Liver (tissue), 9 donors: Measurements from ENCODE around the gene EYA4. TPM values are rescaled to one million over a fixed set of nuclear protein-coding genes. Genes with fewer than 3 reads are reported as not detected.

Source experiments
- DNase-seq: peaks from one replicate; pipeline ENCODE4 v3.0.0-alpha.2; 2017; ENCODE audit warnings: low spot score
- H3K27ac ChIP-seq, 2 donors: one replicate each; pipeline ENCODE4 v1.7.0; 2013; ENCODE audit warnings: inconsistent platforms in 2 of 2, low read length in 2 of 2, control low read depth in 1 of 2, low read depth in 1 of 2, mild to moderate bottlenecking in 1 of 2
- H3K27me3 ChIP-seq, 4 donors: one replicate each; pipeline versions ENCODE4 v1.6.1 to v1.7.0; 2013; ENCODE audit warnings: low read length in 3 of 4, inconsistent platforms in 1 of 4, mild to moderate bottlenecking in 1 of 4, moderate library complexity in 1 of 4; ENCODE audit not compliant: control insufficient read depth in 4 of 4, insufficient read depth in 4 of 4
- H3K36me3 ChIP-seq, 4 donors: one replicate each; pipeline versions ENCODE4 v1.6.1 to v1.7.0; 2013; ENCODE audit warnings: low read length in 3 of 4, mild to moderate bottlenecking in 3 of 4, low read depth in 1 of 4, moderate library complexity in 1 of 4; ENCODE audit not compliant: control insufficient read depth in 4 of 4, insufficient read depth in 3 of 4
- H3K4me1 ChIP-seq, 4 donors: one replicate each; pipeline versions ENCODE4 v1.6.1 to v1.7.0; 2013; ENCODE audit warnings: low read length in 3 of 4, mild to moderate bottlenecking in 3 of 4, moderate library complexity in 1 of 4; ENCODE audit not compliant: control insufficient read depth in 4 of 4, insufficient read depth in 4 of 4
- H3K4me3 ChIP-seq, 3 donors: one replicate each; pipeline versions ENCODE4 v1.6.1 to v1.7.0; 2013; ENCODE audit warnings: low read length in 3 of 3, control low read depth in 1 of 3, low read depth in 1 of 3, mild to moderate bottlenecking in 1 of 3
- H3K9ac ChIP-seq, 2 donors: one replicate each; pipeline ENCODE4 v1.7.0; 2013; ENCODE audit warnings: low read length in 2 of 2, mild to moderate bottlenecking in 2 of 2, moderate library complexity in 2 of 2, control low read depth in 1 of 2, low read depth in 1 of 2
- H3K9me3 ChIP-seq, 4 donors: one replicate each; pipeline versions ENCODE4 v1.6.1 to v1.7.0; 2013; ENCODE audit warnings: low read length in 3 of 4; ENCODE audit not compliant: control insufficient read depth in 4 of 4
- ATF3 ChIP-seq: IDR thresholded peaks from 2 replicates; pipeline ENCODE4 v1.6.1; 2016; ENCODE audit warnings: antibody characterized with exemption
- EGR1 ChIP-seq, 2 donors: IDR thresholded peaks; 2 replicates each; pipeline ENCODE4 v1.6.1; 2016 to 2018; ENCODE audit warnings: antibody characterized with exemption in 2 of 2, low read depth in 2 of 2
- FOXA1 ChIP-seq: IDR thresholded peaks from 2 replicates; pipeline ENCODE4 v1.6.1; 2016; ENCODE audit warnings: antibody characterized with exemption
- FOXA2 ChIP-seq: IDR thresholded peaks from 2 replicates; pipeline ENCODE4 v1.6.1; 2016; ENCODE audit warnings: antibody characterized with exemption
- GABPA ChIP-seq, 2 donors: IDR thresholded peaks in 1 of 2; conservative IDR thresholded peaks in 1 of 2; 2 replicates each; pipeline ENCODE4 v1.6.1; 2016; ENCODE audit warnings: antibody characterized with exemption in 2 of 2, mild to moderate bottlenecking in 1 of 2, moderate library complexity in 1 of 2
- HNF4A ChIP-seq, 2 donors: conservative IDR thresholded peaks; 2 replicates each; pipeline ENCODE4 v1.6.1; 2016; ENCODE audit warnings: antibody characterized with exemption in 2 of 2, mild to moderate bottlenecking in 2 of 2
- NR2F2 ChIP-seq: IDR thresholded peaks from 2 replicates; pipeline ENCODE4 v1.6.1; 2016; ENCODE audit warnings: antibody characterized with exemption
- REST ChIP-seq: IDR thresholded peaks from 2 replicates; pipeline ENCODE4 v1.6.1; 2016; ENCODE audit warnings: antibody characterized with exemption, mild to moderate bottlenecking
- RXRA ChIP-seq, 2 donors: IDR thresholded peaks; 2 replicates each; pipeline ENCODE4 v1.6.1; 2017 to 2018; ENCODE audit warnings: antibody characterized with exemption in 2 of 2, mild to moderate bottlenecking in 1 of 2
- TAF1 ChIP-seq: conservative IDR thresholded peaks from 2 replicates; pipeline ENCODE4 v1.6.1; 2016; ENCODE audit warnings: antibody characterized with exemption, mild to moderate bottlenecking
- YY1 ChIP-seq: IDR thresholded peaks from 2 replicates; pipeline ENCODE4 v1.6.1; 2016; ENCODE audit warnings: antibody characterized with exemption, mild to moderate bottlenecking
- ZBTB33 ChIP-seq: IDR thresholded peaks from 2 replicates; pipeline ENCODE4 v1.6.1; 2016; ENCODE audit warnings: antibody characterized with exemption
- WGBS: extraction: QIAGEN DNeasy Blood & Tissue Kit; methylation state at CpG from one replicate; pipeline ENCODE4 v1.1.7; 2013; 5-methylcytosine and 5-hydroxymethylcytosine counted together
- polyA plus RNA-seq, 2 donors: library from polyadenylated mRNA; stranded (reverse) in 1 of 2; unstranded in 1 of 2; fragments of 200-250 nt in 1 of 2; fragments of >200 nt in 1 of 2; fragmentation: Nextera tagmentation in 1 of 2; extraction: Ambion mirVana in 1 of 2; gene quantifications; one replicate each; pipeline versions ENCODE4 v1.2.1 to v1.2.3, GENCODE V29; 2013 to 2015
- total RNA-seq, 2 donors: library from RNA; depleted of rRNA; stranded (reverse); fragments of >200 nt; gene quantifications; one replicate each; pipeline ENCODE4 v1.2.3, GENCODE V29; 2014
- TF ChIP-seq, protein P1 (sequence below): IDR thresholded peaks from 2 replicates; pipeline ENCODE4 v1.6.1; 2016; ENCODE audit warnings: antibody characterized with exemption
- donor health status: healthy.
- donor health status: healthy.
- donor health status: healthy.
- donor health status: healthy.
- donor health status: healthy.

The EYA4 gene
- total and polyA plus RNA-seq, 4 donors: 0.05 to 0.50 TPM; not detected in 2

DNA sequence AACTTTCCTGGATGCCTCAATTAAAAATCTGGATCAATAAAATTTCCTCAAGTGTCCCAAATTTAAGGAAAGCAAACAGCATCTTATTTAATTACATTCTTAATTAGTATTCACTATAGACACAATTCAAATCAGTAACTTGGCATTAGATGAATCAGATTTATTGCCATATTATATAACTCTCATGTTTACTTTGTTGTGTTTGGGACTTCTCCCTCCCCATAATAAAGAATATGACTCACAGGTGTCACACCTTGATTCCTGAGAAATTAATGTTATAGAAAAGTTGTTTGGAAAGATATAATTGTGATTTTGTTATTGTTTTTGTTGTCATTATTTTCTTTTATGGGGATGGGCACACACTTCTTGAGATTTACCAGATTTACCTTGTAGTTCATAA lies 18.4 kb downstream of the EYA4 start:
- Histone ChIP-seq H3K27me3 (peaks cover 0 to 2% (median 0%) of the 10 kb centered on the region in 4 donors), H3K36me3 (no peaks in the 10 kb centered on the region), H3K27ac (no peak overlapping the region), H3K9ac (no peak overlapping the region), H3K4me3 (no peak overlapping the region), H3K9me3 (no peaks in the 10 kb centered on the region), H3K4me1 (no peaks in the 10 kb centered on the region)
- no peak for DNase-seq
- TF ChIP-seq YY1: no peak
- no peak for TF ChIP-seq FOXA1
- no peak for TF ChIP-seq ATF3
- TF ChIP-seq REST: no peak
- no peak for TF ChIP-seq EGR1 (IDR thresholded peaks at IDR 0.05; ENCODE audit: low read depth in 2 of 2)
- TF ChIP-seq GABPA (IDR thresholded peaks at IDR 0.05 in 1 of 2, conservative IDR thresholded peaks at IDR 0.05 in 1 of 2): no peak
- TF ChIP-seq HNF4A (conservative IDR thresholded peaks at IDR 0.05): no peak
- no peak for TF ChIP-seq RXRA (IDR thresholded peaks at IDR 0.05)
- no peak for TF ChIP-seq NR2F2
- no peak for TF ChIP-seq TAF1

- H3K9me3 ChIP-seq: no peaks in the 10 kb centered on the region
- no peak overlapping the region for H3K9ac ChIP-seq
- DNase-seq: no peak
- 56% methylated on average over 2 of the region's 2 CpGs for WGBS
- H3K4me3 ChIP-seq: no peak overlapping the region
- TF ChIP-seq FOXA2 (no peak), GABPA (IDR thresholded peaks at IDR 0.05 in 1 of 2, conservative IDR thresholded peaks at IDR 0.05 in 1 of 2) (no peak), HNF4A (conservative IDR thresholded peaks at IDR 0.05) (no peak), NR2F2 (no peak), ATF3 (no peak), YY1 (no peak), EGR1 (IDR thresholded peaks at IDR 0.05; ENCODE audit: low read depth in 2 of 2) (no peak), ZBTB33 (no peak), REST (no peak)
- TF ChIP-seq, protein P1, sequence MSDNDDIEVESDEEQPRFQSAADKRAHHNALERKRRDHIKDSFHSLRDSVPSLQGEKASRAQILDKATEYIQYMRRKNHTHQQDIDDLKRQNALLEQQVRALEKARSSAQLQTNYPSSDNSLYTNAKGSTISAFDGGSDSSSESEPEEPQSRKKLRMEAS: no peak
- H3K27ac ChIP-seq: no peak overlapping the region
- H3K27me3 ChIP-seq: no peaks in the 10 kb centered on the region
- H3K4me1 ChIP-seq: no peaks in the 10 kb centered on the region
- H3K36me3 ChIP-seq: no peaks in the 10 kb centered on the region
These were observed 21.6 kb downstream of the EYA4 start for GRCh38 chr6:133262804-133263203.
